NB4 (cell line): Measurements from ENCODE around the gene NDOR1.

Experiments used
- CTCF ChIP-seq: IDR thresholded peaks from one replicate; pipeline ENCODE4 v1.5.1; 2012; ENCODE audit warnings: low read depth, low read length
- MYC ChIP-seq: IDR thresholded peaks from 2 replicates; pipeline ENCODE4 v1.6.1; 2011; ENCODE audit warnings: low read depth, low read length
- POLR2A ChIP-seq: IDR thresholded peaks from 2 replicates; pipeline ENCODE4 v1.6.1; 2011; ENCODE audit warnings: mild to moderate bottlenecking; ENCODE audit not compliant: insufficient read length; ENCODE audit errors: extremely low read depth
- TF ChIP-seq, protein P1 (sequence below): IDR thresholded peaks from 2 replicates; pipeline ENCODE4 v1.6.1; 2011; ENCODE audit warnings: low read depth, low read length

- TF ChIP-seq CTCF (no peak), POLR2A (no peak), MYC (no peak)
- TF ChIP-seq, protein P1, sequence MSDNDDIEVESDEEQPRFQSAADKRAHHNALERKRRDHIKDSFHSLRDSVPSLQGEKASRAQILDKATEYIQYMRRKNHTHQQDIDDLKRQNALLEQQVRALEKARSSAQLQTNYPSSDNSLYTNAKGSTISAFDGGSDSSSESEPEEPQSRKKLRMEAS: no peak
Measured at GRCh38 chr9:137266162-137266527, 60.6 kb downstream of the NDOR1 start.
